GM18505 (cell line): Measurements from ENCODE around the gene EBNA1BP2.

Experiments
- ATAC-seq: cut with Tn5 transposase; IDR thresholded peaks from one replicate; pipeline ENCODE4 v1.9.1; 2021; ENCODE audit not compliant: unreplicated experiment
- POLR2A ChIP-seq: IDR thresholded peaks from 4 replicates; pipeline ENCODE4 v1.6.1; 2011; ENCODE audit warnings: borderline replicate concordance; ENCODE audit not compliant: insufficient read depth, insufficient read length; ENCODE audit errors: extremely low read depth

EBNA1BP2 gene

GRCh38 chr1:43199093-43199726 lies 27.1 kb upstream of the EBNA1BP2 start:
- no peak for TF ChIP-seq POLR2A
- ATAC-seq: no peak

- no peak for TF ChIP-seq POLR2A
- no peak for ATAC-seq
These were observed 25.4 kb upstream of the EBNA1BP2 start for GRCh38 chr1:43197343-43198127.

DNA sequence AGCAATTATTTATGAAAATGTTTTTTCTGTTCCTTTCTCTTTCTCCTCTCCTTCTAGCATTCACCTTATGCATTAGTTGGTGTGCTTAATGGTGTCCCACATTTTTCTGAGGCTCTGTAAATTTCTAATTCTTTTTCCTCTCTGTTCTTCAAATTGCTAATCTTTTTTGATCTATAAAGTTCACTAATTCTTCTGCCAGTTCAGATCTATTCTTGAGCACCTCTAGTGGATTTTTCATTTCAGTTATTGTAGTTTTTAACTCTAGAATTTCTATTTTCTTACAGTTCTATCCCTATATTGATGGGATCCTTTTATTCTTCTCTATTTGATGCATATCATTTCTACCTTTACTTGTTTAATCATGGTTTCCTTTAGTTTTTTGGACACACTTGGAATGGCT lies 22.4 kb upstream of the EBNA1BP2 start:
- ATAC-seq: no peak
- TF ChIP-seq POLR2A: no peak

DNA sequence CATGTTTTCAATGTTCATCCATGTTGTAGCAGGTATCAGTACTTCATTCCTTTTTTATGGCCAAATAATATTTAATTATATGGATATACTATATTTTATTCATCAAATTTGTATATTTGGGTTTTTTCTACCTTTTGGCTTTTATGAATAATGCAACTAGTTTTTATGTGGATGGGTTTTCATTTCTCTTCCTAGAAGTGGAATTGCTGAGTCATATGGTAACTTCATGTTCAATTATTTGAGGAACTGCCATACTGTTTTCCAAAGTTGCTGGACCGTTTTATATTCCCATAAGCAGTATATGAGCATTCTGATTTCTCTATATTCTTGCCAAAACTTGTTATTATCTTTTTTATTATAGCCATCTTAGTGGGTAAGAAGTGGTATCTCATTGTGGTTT lies 16.0 kb upstream of the EBNA1BP2 start:
- ATAC-seq: no peak
- no peak for TF ChIP-seq POLR2A

DNA sequence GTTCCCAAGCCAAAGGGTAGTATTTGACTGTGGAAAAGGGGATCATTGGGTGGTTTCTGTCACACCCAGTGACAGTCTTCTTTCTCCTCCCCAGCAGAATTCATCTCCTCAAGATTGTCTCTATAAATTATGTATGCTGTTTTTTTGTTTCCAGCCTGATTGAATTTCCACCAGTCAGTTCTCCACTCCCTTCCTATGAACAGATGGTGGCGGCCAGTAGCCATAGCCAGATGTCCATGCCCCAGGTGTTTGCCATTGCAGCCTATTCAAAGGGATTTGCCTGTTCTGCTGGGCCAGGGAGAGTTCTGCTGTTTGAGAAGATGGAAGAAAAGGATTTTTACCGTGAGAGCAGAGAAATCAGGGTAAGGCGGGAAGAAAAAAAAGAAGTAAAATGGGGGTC lies 12.9 kb upstream of the EBNA1BP2 start:
- no peak for TF ChIP-seq POLR2A
- no peak for ATAC-seq

- ATAC-seq: no peak
- TF ChIP-seq POLR2A: no peak
These were observed 12.3 kb upstream of the EBNA1BP2 start for GRCh38 chr1:43184388-43184787.

DNA sequence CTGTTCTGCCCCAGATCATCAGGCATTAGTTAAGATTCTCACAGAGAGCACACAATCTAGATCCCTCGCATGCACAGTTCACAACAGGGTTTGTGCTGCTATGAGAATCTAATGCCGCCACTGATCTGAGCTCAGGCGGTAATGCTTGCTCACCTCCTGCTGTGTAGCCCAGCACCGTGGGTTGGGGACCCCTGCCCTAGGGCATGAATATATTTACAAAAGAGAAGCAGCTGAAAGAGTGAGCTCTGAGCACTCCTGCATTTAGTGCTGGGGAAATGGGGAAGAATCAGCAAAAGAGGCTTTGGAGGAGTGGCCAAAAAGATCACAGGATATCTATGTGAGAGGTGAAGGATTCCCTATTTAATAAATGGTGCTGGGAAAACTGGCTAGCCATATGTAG lies 5.6 kb upstream of the EBNA1BP2 start:
- TF ChIP-seq POLR2A: no peak
- ATAC-seq: no peak

DNA sequence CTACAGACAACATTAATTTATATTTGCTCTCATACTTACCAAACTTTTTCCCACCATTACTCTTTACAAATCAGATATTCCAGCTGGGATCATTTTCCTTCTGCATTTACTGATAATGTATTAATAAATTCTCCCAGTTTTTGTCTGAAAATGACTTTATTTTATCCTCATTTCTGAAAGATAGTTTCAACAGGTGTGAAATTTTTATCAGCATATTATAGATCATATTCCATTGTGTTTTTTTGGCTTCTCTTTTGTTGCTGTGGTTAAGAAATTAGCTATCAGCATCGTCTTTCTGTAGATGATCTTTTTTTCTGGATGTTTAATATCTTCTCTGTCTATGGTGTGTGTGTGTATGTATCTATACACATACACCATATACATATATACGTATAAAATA lies 2.8 kb upstream of the EBNA1BP2 start:
- no peak for ATAC-seq
- no peak for TF ChIP-seq POLR2A

DNA sequence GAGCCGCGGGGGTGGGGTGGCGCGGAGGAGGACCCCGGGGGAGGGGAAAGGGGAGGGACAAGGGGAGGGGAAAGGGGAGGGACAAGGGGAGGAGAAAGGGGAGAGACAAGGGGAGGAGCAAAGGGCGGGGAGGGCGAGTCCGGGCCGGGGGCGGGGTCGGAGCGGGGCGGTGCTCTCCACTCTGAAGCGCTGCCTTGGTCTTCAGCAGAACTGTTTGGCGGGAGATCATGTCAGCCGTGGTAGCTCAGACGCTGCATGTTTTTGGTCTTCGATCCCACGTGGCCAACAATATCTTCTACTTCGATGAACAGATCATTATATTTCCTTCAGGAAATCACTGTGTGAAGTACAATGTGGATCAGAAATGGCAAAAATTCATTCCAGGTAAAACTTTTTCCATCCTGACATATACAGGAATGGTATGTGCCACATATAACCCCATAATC lies 460 bp upstream of the EBNA1BP2 start:
- peak; percentile 48 for ATAC-seq
- TF ChIP-seq POLR2A: no peak

DNA sequence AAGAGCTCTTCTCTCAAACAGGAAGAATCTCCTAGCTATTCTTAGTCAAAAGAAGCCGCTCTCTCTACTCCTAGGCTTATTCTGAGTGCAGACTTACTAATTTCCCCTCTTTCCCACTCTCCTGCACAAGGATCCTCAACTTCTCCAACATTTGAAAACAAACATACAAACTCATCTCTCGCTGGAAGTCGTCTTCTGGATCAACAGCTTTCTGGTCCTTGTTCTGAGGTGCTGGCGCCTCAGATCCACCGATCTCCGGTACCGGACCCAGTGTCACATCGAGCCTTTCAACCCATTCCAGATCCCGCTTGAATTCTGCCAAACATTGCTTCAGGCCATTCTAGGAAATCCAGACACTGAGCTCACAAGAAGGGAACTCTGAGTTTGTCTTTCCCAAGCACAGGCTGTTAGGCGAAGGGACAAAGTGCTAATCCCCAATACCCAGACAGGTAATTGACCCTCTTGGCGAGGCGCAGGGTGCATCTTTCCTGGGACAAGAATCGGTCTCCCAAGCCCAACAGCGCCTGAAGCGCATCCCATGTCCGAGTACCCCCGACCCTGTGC lies 696 bp downstream of the EBNA1BP2 start:
- no peak for TF ChIP-seq POLR2A
- ATAC-seq: no peak

DNA sequence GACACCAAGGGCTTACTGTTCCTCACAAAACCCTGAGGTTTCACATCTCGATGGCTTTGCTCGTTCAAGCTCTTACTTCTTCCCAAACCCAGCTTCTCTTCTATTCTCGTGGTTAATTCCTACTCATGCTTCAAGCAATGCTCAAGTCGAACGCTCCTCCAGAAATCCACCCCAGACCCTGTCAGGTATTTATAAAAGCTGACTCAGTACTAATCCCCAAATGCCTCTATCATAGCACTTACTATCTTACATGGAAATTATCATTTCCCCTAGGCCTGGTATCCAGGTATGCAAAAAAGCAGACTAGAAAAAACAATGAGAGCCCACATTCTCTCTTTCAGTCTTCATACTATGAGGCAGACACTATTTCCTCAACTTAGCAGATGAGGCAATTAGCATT lies 6.3 kb downstream of the EBNA1BP2 start:
- TF ChIP-seq POLR2A: no peak
- ATAC-seq: no peak

- no peak for TF ChIP-seq POLR2A
- ATAC-seq: no peak
These were observed 6.9 kb downstream of the EBNA1BP2 start for GRCh38 chr1:43165162-43165561.

DNA sequence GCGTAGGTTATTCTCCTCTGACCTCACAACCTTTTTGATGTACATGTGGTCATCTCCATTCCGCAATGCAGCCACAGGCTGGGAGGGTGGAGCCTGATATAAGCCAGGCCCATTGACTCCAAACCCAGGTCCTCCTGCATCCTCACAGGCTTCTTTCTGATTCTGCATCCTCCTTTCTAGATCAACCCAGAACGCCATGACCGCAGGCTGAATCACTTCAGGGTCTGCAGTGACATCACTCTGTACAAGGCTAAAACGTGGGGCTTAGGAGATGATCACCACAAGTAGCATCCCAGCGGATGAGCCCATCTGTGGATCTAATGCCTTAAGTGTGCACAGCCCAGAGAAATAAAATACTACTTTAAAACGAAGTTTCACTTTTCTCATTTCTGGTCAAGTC lies 16.1 kb downstream of the EBNA1BP2 start:
- TF ChIP-seq POLR2A: no peak
- ATAC-seq: no peak

- no peak for TF ChIP-seq POLR2A
- ATAC-seq: no peak
These were observed 18.6 kb downstream of the EBNA1BP2 start for GRCh38 chr1:43153443-43153842.
